GM21423 (cell line): Measurements from ENCODE around the gene SCIMP.
"Not testable (repeated sequence)": the region's sequence is repeated elsewhere in the genome, so short reads cannot be mapped to it uniquely, and the experiment has no call there.

Experiments
- ATAC-seq: cut with Tn5 transposase; IDR thresholded peaks from one replicate; pipeline ENCODE4 v1.9.1; 2021; ENCODE audit warnings: mild to moderate bottlenecking, moderate library complexity; ENCODE audit not compliant: unreplicated experiment

Gene SCIMP

DNA sequence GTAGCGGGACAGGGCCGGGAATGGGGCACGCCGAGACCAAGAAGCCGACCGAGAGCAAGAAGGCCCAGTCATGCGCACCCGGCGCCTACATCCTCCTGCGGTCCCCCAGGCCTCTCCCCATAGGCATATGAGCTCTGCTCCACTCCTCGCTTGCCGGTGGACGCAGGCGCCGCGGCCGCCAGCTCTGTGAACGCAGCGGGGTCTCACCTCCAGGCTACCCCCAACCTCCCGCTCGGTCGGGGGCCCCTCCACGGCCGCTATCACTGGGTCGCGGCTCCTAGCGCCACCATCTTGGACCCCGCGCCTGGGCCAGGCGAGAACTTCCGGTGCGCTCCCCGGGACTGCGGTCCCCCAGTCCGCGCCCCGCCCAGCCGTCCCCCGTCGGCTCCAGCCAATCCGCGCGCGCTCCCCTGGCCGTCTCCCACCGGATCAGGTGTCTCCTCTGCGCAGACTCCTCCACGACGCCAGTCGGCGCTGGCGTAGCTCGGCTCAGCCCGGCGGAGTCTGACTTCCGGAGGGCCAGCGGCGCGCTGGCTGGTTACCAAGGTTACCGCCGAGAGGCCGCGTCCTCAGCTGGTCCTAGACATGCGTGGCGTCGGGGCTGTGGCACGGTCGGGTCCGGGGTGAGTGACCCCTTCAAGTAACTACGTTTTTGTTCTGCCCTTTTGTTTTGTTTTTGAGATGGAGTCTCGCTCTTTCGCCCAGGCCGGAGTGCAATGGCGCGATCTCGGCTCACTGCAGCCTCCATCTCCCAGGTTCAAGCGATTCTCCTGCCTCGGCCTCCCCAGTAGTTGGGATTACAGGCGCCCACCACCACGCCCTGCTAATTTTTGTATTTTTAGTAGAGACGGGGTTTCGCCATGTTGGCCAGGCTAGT, 42.9 kb downstream of the SCIMP start, which contains the start of gene ZNF594:
ZNF594 (minus strand) TSS at position 328 of the 877 bp plus-strand sequence. CDS start 7,612 bp downstream, outside the sequence.
- peak; percentile 96 for ATAC-seq

DNA sequence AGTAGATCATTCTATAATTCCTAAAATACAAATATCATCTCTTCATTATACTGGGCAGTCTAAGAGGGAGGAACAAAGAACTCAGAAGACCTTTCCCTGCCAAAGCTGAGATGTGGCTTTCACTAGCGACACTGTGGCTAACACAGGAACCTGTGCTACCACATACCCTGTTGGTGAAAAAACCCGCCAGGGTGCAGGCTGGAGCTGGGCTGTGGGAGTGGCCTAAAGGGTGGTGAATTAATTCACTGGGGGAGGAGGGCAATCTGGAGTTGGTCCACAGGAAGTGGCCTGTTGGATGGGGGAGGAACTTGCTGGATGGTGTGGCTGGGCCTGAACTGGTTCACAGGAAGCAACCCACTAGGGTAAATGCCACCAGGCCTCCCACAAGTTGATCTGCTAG, 50.4 kb downstream of the SCIMP start:
- no peak for ATAC-seq

DNA sequence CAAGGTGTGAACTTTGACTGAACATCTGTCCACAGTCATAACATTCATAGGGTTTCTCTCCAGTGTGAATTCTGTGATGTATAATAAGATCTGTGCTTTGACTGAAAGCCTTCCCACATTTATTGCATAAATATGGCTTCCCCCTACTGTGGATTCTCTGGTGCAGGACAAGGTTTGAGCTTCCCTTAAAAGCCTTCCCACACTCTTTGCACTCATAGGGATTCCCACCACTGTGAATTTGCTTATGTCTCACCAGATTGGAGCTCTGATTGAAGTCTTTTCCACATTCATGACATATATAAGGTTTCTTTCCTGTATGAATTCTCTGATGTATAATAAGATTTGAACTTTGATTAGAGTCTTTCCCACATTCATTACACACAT, 51.3 kb downstream of the SCIMP start:
- no peak for ATAC-seq

DNA sequence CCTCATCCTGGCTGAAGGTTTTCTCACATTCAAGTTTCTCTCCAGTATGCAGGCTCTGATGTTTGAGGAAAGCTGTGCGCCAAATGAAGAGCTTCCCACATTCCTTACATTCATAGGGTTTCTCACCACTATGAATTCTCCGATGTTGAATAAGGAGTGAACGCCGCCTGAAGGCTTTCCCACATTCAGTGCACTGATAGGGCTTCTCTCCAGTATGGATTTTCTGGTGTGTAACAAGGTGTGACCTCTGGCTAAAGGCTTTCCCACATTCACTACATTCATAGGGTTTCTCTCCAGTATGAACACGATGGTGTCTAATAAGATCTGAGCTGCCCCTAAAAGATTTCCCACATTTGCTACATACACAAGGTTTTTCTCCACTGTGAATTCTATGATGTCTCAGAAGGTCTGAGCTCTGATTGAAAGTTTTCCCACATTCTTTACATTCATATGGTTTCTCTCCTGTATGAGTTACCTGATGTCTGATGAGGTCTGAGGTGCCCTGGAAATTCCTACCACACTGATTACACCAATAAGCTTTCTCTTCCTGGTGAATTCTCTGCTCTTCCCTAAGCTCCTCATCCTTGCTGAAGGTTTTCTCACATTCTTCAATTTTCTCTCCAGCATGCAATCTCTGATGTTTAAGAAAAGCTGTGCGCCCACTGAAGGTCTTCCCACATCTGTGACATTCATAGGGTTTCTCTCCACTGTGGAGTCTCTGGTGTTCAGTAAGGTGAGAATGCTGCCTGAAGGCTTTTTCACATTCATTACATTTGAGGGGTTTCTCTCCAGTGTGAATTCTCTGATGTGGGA, 51.9 kb downstream of the SCIMP start:
- ATAC-seq = no peak

DNA sequence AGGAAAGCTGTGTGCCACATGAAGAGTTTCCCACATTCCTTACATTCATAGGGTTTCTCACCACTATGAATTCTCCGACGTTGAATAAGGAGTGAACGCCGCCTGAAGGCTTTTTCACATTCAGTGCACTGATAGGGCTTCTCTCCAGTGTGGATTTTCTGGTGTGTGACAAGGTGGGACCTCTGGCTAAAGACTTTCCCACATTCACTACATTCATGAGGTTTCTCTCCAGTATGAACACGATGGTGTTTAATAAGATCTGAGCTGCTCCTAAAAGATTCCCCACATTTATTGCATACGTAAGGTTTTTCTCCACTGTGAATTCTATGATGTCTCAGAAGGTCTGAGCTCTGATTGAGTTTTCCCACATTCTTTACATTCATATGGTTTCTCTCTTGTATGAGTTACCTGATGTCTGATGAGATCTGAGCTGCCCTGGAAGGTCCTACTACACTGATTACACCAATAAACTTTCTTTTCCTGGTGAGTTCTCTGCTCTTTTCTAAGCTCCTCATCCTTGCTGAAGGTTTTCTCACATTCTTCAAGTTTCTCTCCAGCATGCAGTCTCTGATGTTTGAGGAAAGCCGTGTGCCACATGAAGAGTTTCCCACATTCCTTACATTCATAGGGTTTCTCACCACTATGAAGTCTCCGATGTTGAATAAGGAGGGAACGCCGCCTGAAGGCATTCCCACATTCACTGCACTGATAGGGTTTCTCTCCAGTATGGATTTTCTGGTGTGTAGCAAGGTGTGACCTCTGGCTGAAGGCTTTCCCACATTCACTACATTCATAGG, 53.0 kb downstream of the SCIMP start:
- ATAC-seq = no peak

DNA sequence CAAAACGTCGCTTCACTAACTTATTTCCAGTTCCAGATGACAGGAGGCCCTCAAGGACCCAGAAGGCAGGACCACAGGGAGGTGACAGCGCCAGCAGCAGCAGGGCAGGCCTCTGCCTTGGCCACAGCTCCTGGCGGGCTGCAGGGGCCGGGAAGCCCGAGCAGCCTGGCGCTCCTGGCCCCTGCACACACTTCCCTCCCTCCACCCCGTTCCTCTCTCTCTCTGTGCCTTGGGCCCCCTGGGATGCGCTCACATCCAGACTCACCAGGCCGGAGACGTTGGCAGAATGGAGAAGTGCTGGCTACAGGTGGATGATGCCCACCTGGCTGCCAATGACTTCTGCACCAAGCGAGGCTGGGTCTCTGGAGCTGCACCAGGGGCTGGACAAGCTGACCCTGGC, 55.7 kb downstream of the SCIMP start:
- ATAC-seq = no peak

DNA sequence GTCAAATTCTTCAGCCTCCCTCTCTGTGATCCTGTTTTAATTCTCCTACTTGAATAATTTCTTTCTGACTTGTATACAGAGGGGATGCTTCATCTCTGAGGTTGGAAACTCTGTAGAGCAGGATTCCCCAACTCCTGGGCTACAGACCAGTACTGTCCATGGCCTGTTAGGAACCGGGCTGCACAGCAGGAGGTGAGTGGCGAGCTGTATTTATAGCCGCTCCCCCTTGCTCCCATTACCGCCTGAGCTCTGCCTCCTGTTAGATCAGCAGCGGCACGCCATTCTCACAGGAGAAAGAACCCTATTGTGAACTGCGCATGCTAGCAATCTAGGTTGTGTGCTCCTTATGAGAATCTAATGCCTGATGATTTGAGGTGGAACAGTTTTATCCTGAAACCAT, 59.6 kb downstream of the SCIMP start:
- ATAC-seq = not testable (repeated sequence)

DNA sequence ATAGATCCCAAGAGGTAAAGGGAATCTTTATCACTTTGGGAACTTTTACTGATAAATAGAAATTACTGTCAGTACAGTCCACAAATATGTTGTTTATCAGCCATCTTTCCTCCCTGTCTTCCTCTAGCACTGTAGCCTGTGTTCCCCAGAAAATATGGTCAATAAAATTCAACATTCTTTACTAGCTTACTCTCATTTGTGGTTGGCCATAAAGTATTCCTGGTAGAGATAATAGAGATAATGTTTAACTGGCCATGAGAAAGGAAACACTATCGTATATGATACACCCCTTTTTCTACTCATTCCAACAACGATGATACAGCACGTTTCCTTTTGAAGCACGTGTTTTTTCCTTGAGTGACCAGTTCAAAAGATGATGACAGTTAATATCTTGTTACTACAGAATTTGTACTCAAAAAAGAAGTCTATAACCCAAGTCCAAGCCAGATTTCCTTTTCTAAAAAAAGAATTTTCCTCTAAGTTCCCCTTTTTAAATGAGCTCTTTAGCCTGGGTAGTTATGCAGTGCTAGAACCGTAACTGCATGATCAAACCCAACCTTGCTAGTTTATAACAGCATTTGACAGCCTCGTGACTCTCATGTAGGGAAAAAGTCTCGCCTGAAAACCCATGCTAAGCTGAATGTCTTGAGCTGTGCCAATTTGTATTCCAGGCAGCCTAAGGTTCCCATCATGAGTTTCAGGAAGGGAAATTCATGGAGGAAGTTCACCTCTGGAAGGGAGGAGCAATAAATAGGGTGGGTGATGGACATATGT, 68.7 kb downstream of the SCIMP start:
- not testable (repeated sequence) for ATAC-seq

DNA sequence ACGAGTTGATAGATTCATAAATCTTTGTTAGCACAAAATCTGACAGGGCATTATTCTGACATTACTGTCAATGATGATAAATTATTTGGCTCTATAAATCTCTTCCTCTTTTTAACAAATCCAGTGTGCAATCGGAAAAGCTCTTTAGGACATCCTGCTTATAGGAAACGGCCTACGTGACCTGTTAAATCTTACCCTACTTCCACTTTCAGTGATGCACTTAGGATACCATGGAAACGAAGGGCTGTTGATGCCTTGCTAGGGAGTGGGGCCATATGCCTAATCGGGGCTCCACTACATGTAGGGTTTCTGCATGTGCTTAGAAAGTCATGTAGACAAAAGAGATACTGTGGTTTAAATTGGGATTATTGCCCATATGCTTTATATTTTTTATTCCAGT, 70.2 kb downstream of the SCIMP start:
- no peak for ATAC-seq

DNA sequence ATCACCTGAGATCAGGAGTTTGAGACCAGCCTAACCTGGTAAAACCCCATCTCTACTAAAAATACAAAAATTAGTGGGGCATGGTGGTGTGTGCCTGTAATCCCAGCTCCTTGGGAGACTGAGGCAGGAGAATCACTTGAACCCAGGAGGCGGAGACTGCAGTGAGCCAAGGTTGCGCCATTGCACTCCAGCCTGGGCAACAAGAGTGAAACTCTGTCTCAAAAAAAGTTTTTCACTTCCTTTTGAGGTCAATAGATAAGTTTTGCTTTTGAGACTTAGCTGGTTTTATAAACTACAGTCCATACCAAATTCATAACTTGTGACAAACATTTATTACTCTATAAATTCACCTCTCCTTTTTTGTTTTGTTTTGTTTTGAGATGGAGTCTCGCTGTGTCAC, 72.9 kb downstream of the SCIMP start:
- ATAC-seq = not testable (repeated sequence)

DNA sequence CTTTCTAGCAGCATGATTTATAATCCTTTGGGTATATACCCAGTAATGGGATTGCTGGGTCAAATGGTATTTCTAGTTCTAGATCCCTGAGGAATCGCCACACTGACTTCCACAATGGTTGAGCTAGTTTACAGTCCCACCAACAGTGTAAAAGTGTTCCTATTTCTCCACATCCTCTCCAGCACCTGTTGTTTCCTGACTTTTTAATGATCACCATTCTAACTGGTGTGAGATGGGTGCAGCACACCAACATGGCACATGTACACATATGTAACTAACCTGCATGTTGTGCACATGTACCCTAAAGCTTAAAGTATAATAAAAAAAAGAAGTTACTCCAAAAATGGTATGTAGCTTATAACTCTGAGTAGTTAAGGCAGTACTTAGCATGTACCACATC, 74.0 kb downstream of the SCIMP start:
- not testable (repeated sequence) for ATAC-seq
